K562 (cell line): ENCODE results near the gene BRD7.

Experiments
- ATF7 ChIP-seq: fragments of 450-650 bp; IDR thresholded peaks from 2 replicates; pipeline ENCODE4 v1.7.1; 2014; ENCODE audit warnings: mild to moderate bottlenecking, moderate library complexity
- BACH1 ChIP-seq: fragments of 200-800 bp; sonication (Bioruptor generic); IDR thresholded peaks from 2 replicates; pipeline ENCODE4 v1.6.1; 2016; ENCODE audit warnings: missing genetic modification characterization, missing compliant biosample characterization
- CHD4 ChIP-seq: fragments of 200-600 bp; sonication (generic); IDR thresholded peaks from 3 replicates; pipeline ENCODE4 v1.6.1; 2012; ENCODE audit warnings: low read depth, mild to moderate bottlenecking, mixed read lengths, low read length, inconsistent platforms; ENCODE audit not compliant: insufficient read depth, insufficient replicate concordance, poor library complexity, severe bottlenecking
- CREB1 ChIP-seq, 2 experiments: sonication (generic) in 1 of 2; formaldehyde crosslinking in 1 of 2; IDR thresholded peaks; 2 replicates each; pipeline versions ENCODE4 v1.6.1 to v1.8.0; 2012 to 2022; ENCODE audit warnings: inconsistent platforms in 1 of 2, mild to moderate bottlenecking in 1 of 2, missing genetic modification reagents in 1 of 2, moderate library complexity in 1 of 2
- GABPA ChIP-seq: fragments of 200-800 bp; sonication (Bioruptor generic); conservative IDR thresholded peaks from 2 replicates; pipeline ENCODE4 v1.6.1; 2016; ENCODE audit warnings: low read depth, missing genetic modification characterization, missing compliant biosample characterization
- RFX5 ChIP-seq: IDR thresholded peaks from 2 replicates; pipeline ENCODE4 v1.6.1; 2011; ENCODE audit warnings: low read depth, mild to moderate bottlenecking, improper control_type of control experiment, low read length
- SMAD3 ChIP-seq: fragments of 450-650 bp; formaldehyde crosslinking; conservative IDR thresholded peaks from 2 replicates; pipeline ENCODE4 v1.4.0; 2020; ENCODE audit warnings: mild to moderate bottlenecking
- ZNF197 ChIP-seq: fragments of 200-800 bp; sonication (Bioruptor generic); IDR thresholded peaks from 2 replicates; pipeline ENCODE4 v1.6.1; 2016; ENCODE audit warnings: low read depth, missing genetic modification characterization, missing compliant biosample characterization
- ZNF217 ChIP-seq: sonication (generic); formaldehyde crosslinking; IDR thresholded peaks from 2 replicates; pipeline ENCODE4 v1.8.0; 2022; ENCODE audit warnings: mild to moderate bottlenecking, missing genetic modification reagents
- ZNF707 ChIP-seq: fragments of 250-450 bp; sonication (Bioruptor Pico); conservative IDR thresholded peaks from 2 replicates; pipeline ENCODE4 v1.8.0; 2022; ENCODE audit warnings: inconsistent platforms, mild to moderate bottlenecking, moderate library complexity
- TF ChIP-seq, protein P1 (sequence below), 3 experiments: IDR thresholded peaks in 2 of 3; conservative IDR thresholded peaks in 1 of 3; 2 replicates each; pipeline ENCODE4 v1.5.1; 2011 to 2012; ENCODE audit warnings: low read length in 3 of 3, mild to moderate bottlenecking in 3 of 3, control low read depth in 2 of 3, improper control_type of control experiment in 1 of 3, inconsistent platforms in 1 of 3, low read depth in 1 of 3, mixed read lengths in 1 of 3, moderate library complexity in 1 of 3; ENCODE audit not compliant: insufficient read depth in 2 of 3

DNA sequence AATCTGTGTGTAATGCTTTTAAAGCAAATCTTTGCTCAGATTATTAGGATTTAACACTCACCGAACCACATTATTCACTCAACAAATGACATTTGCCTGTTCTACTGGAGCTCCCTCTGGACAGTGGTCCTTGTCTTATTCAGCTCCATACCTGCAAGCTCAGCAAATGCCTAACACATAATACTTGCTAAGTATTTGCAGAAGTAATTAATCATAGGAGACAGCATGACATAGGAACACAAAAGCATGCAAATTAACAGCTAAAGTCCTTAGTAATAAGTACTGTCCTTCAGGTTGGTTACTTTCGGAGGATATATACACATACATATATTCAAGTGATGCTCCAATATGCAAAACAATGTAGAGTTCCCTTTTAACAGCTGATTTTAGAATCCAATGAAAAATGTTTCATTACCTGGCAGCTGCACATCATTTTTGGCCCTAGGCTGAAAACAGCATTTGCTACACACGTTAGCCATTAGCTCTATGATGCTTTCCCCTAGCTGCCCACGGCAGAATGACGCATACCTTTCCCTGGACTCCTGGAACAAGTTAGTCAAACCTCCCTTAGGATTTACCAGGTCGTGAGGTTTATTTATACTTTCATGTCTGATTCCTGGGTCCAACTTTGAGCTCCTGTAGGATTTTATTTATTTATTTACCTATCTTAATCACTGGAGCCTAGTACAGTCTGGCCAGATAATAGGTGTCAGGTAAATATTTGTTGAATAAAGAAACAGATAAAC is 8.6 kb downstream of the BRD7 start:
- TF ChIP-seq ZNF707 (CRISPR knock-in tag) (no peak), BACH1 (tag) (no peak), ZNF197 (CRISPR knock-in tag) (no peak), SMAD3 (CRISPR knock-in tag) (no peak), CHD4 (no peak), GABPA (no peak), ZNF217 (no peak), RFX5 (no peak), ATF7 (no peak), CREB1 (IDR thresholded peaks at IDR 0.05) (no peak), CREB1 (CRISPR knock-in tag; IDR thresholded peaks at IDR 0.05) (no peak)
- TF ChIP-seq, protein P1, sequence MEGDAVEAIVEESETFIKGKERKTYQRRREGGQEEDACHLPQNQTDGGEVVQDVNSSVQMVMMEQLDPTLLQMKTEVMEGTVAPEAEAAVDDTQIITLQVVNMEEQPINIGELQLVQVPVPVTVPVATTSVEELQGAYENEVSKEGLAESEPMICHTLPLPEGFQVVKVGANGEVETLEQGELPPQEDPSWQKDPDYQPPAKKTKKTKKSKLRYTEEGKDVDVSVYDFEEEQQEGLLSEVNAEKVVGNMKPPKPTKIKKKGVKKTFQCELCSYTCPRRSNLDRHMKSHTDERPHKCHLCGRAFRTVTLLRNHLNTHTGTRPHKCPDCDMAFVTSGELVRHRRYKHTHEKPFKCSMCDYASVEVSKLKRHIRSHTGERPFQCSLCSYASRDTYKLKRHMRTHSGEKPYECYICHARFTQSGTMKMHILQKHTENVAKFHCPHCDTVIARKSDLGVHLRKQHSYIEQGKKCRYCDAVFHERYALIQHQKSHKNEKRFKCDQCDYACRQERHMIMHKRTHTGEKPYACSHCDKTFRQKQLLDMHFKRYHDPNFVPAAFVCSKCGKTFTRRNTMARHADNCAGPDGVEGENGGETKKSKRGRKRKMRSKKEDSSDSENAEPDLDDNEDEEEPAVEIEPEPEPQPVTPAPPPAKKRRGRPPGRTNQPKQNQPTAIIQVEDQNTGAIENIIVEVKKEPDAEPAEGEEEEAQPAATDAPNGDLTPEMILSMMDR (IDR thresholded peaks at IDR 0.05 in 2 of 3, conservative IDR thresholded peaks at IDR 0.05 in 1 of 3; ENCODE audit: insufficient read depth in 2 of 3, low read depth in 1 of 3, low read length in 3 of 3) = no peak
